GM20000 (cell line): Measurements from ENCODE around the gene CAMK1D.

Source experiments
- DNase-seq: peaks from one replicate; pipeline ENCODE4 v3.0.0; 2012; ENCODE audit warnings: low spot score
- TF ChIP-seq, protein P1 (sequence below): IDR thresholded peaks from 2 replicates; pipeline ENCODE4 v1.5.1; 2012; ENCODE audit warnings: mild to moderate bottlenecking, control low read depth; ENCODE audit errors: extremely low read depth, missing control alignments

The CAMK1D gene

DNA sequence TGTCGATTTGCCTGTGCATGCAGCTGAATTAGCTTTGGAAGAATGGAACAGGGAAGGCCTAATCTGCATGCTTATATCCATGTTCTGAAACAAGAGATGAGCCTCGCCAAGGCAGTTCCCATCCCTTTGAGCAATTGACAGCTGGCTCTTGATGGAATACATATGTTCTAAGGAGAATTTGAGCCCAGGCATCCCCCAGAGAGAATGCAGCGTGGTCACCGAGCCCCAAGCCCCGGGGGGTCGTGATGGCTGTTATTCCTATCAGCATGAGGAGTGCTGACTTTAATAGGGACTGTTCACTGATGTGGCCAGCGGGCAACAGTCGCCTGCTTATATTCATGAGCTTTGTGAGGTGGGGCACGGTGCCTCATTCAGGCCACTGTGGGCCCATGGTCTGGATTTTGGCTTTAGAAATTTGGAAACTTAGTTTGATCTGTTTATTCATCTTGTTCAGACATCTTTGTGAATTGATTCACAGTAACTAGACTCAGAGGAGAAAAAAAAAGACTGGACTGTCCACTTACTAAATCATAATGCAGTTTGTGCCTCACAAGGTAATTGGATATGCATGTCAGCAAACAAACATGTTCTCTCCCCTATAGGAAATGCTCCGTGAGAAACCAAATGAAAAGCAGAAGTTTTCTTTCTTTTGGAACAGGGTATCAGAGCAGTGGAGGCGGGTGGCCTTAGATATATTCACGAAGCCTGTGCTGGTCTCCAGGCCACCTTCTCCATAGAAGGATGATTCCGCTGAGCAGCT lies 447.2 kb downstream of the CAMK1D start:
- TF ChIP-seq, protein P1, sequence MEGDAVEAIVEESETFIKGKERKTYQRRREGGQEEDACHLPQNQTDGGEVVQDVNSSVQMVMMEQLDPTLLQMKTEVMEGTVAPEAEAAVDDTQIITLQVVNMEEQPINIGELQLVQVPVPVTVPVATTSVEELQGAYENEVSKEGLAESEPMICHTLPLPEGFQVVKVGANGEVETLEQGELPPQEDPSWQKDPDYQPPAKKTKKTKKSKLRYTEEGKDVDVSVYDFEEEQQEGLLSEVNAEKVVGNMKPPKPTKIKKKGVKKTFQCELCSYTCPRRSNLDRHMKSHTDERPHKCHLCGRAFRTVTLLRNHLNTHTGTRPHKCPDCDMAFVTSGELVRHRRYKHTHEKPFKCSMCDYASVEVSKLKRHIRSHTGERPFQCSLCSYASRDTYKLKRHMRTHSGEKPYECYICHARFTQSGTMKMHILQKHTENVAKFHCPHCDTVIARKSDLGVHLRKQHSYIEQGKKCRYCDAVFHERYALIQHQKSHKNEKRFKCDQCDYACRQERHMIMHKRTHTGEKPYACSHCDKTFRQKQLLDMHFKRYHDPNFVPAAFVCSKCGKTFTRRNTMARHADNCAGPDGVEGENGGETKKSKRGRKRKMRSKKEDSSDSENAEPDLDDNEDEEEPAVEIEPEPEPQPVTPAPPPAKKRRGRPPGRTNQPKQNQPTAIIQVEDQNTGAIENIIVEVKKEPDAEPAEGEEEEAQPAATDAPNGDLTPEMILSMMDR: no peak
- no peak for DNase-seq

DNA sequence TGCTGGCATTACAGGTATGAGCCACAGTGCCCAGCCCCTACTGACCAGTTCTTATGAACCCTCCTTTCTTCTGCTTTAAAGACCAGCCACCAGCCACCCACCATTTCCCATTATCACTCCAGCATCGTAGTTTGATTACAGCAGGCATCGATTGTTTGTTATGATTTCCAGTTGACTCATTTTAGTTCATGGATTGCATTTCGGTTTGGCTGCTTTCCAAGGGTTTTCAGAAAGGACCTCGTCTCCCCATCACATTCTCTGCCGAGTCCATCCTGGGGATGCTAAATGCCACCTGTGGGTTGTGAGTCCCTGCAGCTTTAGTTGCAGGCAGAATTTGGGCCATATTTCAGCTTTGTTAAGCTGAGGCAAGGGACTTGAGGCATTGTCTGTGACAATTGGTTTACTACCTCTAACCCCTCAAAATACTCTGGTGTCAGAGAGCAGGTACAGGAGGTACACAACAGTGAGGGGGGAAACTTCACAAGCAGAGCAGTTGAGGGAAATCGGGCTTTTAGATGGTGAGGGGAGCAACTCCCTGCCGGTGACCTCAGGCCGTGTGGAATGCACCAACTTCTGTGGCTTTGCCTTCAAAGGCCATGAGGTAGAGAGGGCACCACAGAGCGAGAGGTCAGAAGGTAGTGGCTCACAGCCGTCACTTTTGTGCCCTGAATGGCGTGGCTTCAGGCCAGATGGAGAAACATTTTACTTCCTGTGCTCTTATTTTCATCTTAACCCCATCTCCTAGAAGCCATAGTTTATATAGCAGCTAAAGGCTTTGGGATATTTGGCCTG lies 448.3 kb downstream of the CAMK1D start:
- TF ChIP-seq, protein P1: no peak
- no peak for DNase-seq

DNA sequence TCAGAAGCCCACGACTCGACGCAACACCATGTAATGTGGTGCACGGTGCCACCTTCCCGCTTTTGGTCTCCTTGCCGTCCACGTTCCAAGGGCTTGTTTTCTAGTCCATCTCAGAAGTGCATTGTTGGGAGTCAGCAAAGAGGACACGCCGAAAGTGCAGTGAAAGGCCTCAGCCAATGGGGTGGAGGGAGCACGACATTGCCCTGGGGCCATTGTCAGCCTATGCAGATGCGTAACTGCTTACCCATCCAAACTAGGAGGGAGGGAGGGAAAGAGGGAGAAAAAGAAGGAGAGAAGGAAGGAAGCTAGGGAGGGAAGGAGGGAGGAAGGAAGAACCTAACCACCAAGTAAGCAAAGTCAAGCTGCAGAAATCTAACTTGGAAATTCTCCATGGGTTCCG lies 449.8 kb downstream of the CAMK1D start:
- TF ChIP-seq, protein P1: no peak
- no peak for DNase-seq

DNA sequence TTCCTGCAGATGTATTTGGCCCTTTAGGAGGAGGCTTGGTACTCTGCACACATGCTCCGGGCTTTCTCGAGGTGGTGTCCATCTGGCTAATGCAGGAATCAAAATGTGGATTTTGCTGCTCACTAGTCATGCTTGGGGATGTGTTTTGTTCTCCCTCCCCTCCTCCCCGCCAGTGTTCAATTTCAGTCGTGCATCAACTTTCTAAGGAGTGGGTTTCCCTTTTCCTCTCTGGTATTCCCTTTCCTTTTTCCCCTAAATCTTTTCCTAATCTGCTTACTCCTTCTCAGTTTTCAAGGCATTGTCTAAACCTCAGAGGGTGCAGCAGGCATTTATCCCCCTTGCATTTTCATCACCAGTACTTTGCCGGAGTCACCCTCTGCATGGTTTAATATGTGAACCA lies 450.4 kb downstream of the CAMK1D start:
- TF ChIP-seq, protein P1: no peak

DNA sequence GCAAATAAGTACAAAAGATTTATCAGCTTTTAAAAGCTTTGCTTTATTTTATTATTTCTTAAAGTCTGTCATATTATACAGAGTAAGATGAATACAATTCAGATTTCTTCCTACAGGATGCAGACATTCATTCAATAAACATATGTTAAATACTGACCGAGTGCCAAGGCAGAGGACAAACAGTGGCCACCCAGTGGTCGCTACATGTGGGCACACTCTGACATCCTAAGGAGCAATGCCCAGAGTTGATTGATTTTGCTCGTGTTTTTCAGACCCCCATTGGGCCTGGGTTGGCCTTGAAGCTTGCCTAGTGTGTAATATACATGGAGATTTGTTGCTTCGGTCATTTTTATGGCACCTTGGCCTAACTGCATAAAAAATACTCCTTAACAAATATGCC lies 451.0 kb downstream of the CAMK1D start:
- TF ChIP-seq, protein P1: no peak
- DNase-seq: no peak

More for the DNA sequence above, 450.4 kb downstream of the CAMK1D start:
- no peak for DNase-seq

DNA sequence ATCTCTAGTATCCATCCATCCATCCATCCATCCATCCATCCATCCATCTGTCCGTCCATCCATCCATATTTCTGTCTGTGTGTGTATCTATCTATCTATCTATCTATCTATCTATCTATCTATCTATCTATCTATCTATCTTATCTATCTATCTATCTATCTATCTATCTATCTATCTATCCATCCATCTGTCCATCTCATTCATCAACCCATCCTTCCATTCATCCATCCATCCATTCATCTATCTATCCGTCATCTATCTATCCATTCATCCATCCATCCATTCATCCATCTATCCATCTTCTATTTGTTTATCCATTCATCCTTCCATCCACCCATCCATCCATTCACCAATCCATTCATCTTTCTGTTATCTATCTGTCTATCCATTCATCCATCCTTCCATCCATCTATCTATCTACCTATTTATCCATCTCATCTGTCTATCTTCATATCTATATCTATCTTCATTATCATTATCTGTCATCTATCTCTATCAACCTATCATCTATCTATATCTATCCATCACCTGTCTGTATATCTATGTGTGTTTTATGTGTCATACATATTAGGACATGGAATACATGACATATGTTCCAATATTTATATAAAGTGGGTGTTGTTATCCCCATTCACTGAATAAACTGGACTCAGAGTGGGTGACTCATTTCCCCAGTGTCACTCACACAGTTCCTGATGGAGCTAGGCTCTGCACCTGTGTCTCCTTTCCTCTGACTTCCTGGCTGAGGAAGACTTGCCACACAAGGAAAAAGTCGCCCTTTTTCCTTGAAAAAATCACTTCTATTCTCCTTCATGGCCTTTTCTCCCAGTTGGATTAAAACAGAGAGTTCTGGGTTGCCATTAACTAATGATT lies 452.1 kb downstream of the CAMK1D start:
- TF ChIP-seq, protein P1: no peak
- no peak for DNase-seq

DNA sequence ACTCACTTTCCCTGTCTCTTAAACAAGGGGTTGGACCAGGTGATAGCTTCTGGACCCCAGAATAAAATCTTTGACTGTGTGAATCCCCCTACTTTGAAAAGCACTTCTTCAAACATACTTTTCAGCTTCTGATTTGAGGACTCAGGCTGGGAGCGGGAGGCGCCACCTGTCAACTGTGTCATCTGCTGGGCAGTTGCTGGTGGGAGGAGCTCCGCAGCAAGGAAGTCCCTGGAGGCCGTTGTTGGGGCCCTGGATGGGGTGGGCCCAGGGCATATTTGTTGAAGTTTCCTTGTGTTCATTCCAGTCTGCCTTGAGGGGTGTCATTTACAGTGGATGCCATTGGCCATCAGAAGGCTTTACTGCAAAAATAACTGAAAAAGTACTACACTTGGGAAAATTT lies 454.4 kb downstream of the CAMK1D start:
- TF ChIP-seq, protein P1: no peak
- no peak for DNase-seq
